Chondrocyte (in vitro differentiated cells): ENCODE results near the gene OR5K3. TPM values are rescaled to one million over a fixed set of nuclear protein-coding genes. Genes with fewer than 3 reads are reported as not detected.

Source experiments
- DNase-seq: peaks from one replicate; pipeline ENCODE4 v3.0.0; 2021; ENCODE audit warnings: mixed read lengths, low spot score
- H3K27ac Mint-ChIP-seq: one replicate; pipeline ENCODE4 v1.8.0; 2021; ENCODE audit warnings: mild to moderate bottlenecking, moderate library complexity, mixed read lengths; ENCODE audit not compliant: unreplicated experiment
- H3K27me3 Mint-ChIP-seq: 2 replicates; pipeline ENCODE4 v1.8.0; 2021; ENCODE audit warnings: low read depth, mixed read lengths
- H3K36me3 Mint-ChIP-seq: 2 replicates; pipeline ENCODE4 v1.8.0; 2021; ENCODE audit warnings: low read depth, mixed read lengths
- H3K4me1 Mint-ChIP-seq: 2 replicates; pipeline ENCODE4 v1.8.0; 2021; ENCODE audit warnings: low read depth, mild to moderate bottlenecking, mixed read lengths
- H3K4me3 Mint-ChIP-seq: one replicate; pipeline ENCODE4 v1.8.0; 2021; ENCODE audit warnings: mild to moderate bottlenecking, moderate library complexity, mixed read lengths; ENCODE audit not compliant: unreplicated experiment
- H3K9me3 Mint-ChIP-seq: 2 replicates; pipeline ENCODE4 v1.8.0; 2021; ENCODE audit warnings: low read depth, mixed read lengths
- total RNA-seq: library from RNA; stranded (reverse); gene quantifications from 3 replicates; pipeline ENCODE4 v1.2.1, GENCODE V29; 2021
- TF ChIP-seq, protein P1 (sequence below): fragments of 200-600 bp; sonication (generic); IDR thresholded peaks from 2 replicates; pipeline ENCODE4 v1.5.0; 2021; ENCODE audit warnings: antibody characterized with exemption, mild to moderate bottlenecking, moderate library complexity

OR5K3 gene
- total RNA-seq, 1 donor from 2014 or later = not detected

GRCh38 chr3:98359250-98359649 lies 31.2 kb upstream of the OR5K3 start:
- no peaks in the 10 kb centered on the region for H3K36me3 Mint-ChIP-seq
- DNase-seq = no peak
- H3K27ac Mint-ChIP-seq = no peak overlapping the region
- no peak overlapping the region for H3K4me3 Mint-ChIP-seq
- TF ChIP-seq, protein P1, sequence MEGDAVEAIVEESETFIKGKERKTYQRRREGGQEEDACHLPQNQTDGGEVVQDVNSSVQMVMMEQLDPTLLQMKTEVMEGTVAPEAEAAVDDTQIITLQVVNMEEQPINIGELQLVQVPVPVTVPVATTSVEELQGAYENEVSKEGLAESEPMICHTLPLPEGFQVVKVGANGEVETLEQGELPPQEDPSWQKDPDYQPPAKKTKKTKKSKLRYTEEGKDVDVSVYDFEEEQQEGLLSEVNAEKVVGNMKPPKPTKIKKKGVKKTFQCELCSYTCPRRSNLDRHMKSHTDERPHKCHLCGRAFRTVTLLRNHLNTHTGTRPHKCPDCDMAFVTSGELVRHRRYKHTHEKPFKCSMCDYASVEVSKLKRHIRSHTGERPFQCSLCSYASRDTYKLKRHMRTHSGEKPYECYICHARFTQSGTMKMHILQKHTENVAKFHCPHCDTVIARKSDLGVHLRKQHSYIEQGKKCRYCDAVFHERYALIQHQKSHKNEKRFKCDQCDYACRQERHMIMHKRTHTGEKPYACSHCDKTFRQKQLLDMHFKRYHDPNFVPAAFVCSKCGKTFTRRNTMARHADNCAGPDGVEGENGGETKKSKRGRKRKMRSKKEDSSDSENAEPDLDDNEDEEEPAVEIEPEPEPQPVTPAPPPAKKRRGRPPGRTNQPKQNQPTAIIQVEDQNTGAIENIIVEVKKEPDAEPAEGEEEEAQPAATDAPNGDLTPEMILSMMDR = no peak
- H3K27me3 Mint-ChIP-seq = peaks cover 5% of the 10 kb centered on the region
- peaks cover 18% of the 10 kb centered on the region for H3K9me3 Mint-ChIP-seq
- H3K4me1 Mint-ChIP-seq = no peaks in the 10 kb centered on the region

- Mint-ChIP-seq H3K27me3 (peaks cover 3% of the 10 kb centered on the region), H3K36me3 (no peaks in the 10 kb centered on the region), H3K27ac (no peak overlapping the region), H3K4me1 (no peaks in the 10 kb centered on the region), H3K9me3 (peaks cover 18% of the 10 kb centered on the region), H3K4me3 (no peak overlapping the region)
- DNase-seq = no peak
- TF ChIP-seq, protein P1 = no peak
Observed at GRCh38 chr3:98359993-98360675, 30.3 kb upstream of the OR5K3 start.

GRCh38 chr3:98360681-98361080 lies 29.8 kb upstream of the OR5K3 start:
- Mint-ChIP-seq H3K4me3 (no peak overlapping the region), H3K9me3 (peaks cover 21% of the 10 kb centered on the region), H3K27me3 (peaks cover 4% of the 10 kb centered on the region), H3K36me3 (no peaks in the 10 kb centered on the region), H3K27ac (no peak overlapping the region), H3K4me1 (no peaks in the 10 kb centered on the region)
- TF ChIP-seq, protein P1 = no peak
- DNase-seq = no peak

GRCh38 chr3:98361289-98361688 lies 29.2 kb upstream of the OR5K3 start:
- no peaks in the 10 kb centered on the region for H3K36me3 Mint-ChIP-seq
- TF ChIP-seq, protein P1 = no peak
- peaks cover 21% of the 10 kb centered on the region for H3K9me3 Mint-ChIP-seq
- H3K27ac Mint-ChIP-seq = no peak overlapping the region
- no peaks in the 10 kb centered on the region for H3K4me1 Mint-ChIP-seq
- H3K4me3 Mint-ChIP-seq = no peak overlapping the region
- DNase-seq = no peak
- peaks cover 4% of the 10 kb centered on the region for H3K27me3 Mint-ChIP-seq

GRCh38 chr3:98367464-98368246 lies 22.8 kb upstream of the OR5K3 start:
- TF ChIP-seq, protein P1 = no peak
- no peak for DNase-seq
- Mint-ChIP-seq H3K36me3 (no peaks in the 10 kb centered on the region), H3K27ac (no peak overlapping the region), H3K4me1 (no peaks in the 10 kb centered on the region), H3K4me3 (no peak overlapping the region), H3K9me3 (peaks cover 3% of the 10 kb centered on the region), H3K27me3 (peaks cover 6% of the 10 kb centered on the region)
